GM21576 (cell line): ENCODE data around the gene TDRD7.
A peak's percentile ranks its signal among the peaks of the same experiment; 100 is the strongest.

Experiments used
- ATAC-seq: cut with Tn5 transposase; IDR thresholded peaks from one replicate; pipeline ENCODE4 v1.9.1; 2021; ENCODE audit warnings: mild to moderate bottlenecking, moderate library complexity; ENCODE audit not compliant: unreplicated experiment

TDRD7 gene

GRCh38 chr9:97386733-97387503 is 25.0 kb upstream of the TDRD7 start:
- no peak for ATAC-seq

- no peak for ATAC-seq
These were observed 24.4 kb upstream of the TDRD7 start for GRCh38 chr9:97387504-97387886.

GRCh38 chr9:97387936-97388684 is 23.8 kb upstream of the TDRD7 start:
- ATAC-seq, result no peak

GRCh38 chr9:97388721-97389238 is 23.1 kb upstream of the TDRD7 start:
- ATAC-seq, result peak; percentile 64

GRCh38 chr9:97389249-97389648 is 22.6 kb upstream of the TDRD7 start:
- no peak for ATAC-seq

- ATAC-seq, result no peak
These were observed 21.0 kb upstream of the TDRD7 start for GRCh38 chr9:97390791-97391406.

- no peak for ATAC-seq
These were observed 17.0 kb upstream of the TDRD7 start for GRCh38 chr9:97394881-97395280.

- no peak for ATAC-seq
These were observed 16.2 kb upstream of the TDRD7 start for GRCh38 chr9:97395745-97396144.

- no peak for ATAC-seq
These were observed 15.6 kb upstream of the TDRD7 start for GRCh38 chr9:97396256-97396655.

- peak; percentile 41 for ATAC-seq
These were observed 14.7 kb upstream of the TDRD7 start for GRCh38 chr9:97397220-97397619.

GRCh38 chr9:97398999-97399758 is 12.7 kb upstream of the TDRD7 start:
- no peak for ATAC-seq

GRCh38 chr9:97403746-97404316 is 8.1 kb upstream of the TDRD7 start:
- ATAC-seq, result no peak

GRCh38 chr9:97405551-97405950 is 6.3 kb upstream of the TDRD7 start:
- no peak for ATAC-seq

GRCh38 chr9:97406620-97407177 is 5.2 kb upstream of the TDRD7 start:
- no peak for ATAC-seq

- no peak for ATAC-seq
These were observed 3.3 kb upstream of the TDRD7 start for GRCh38 chr9:97408562-97408961.

- no peak for ATAC-seq
These were observed 482 bp upstream of the TDRD7 start for GRCh38 chr9:97411440-97411788.

- peak; percentile 10 for ATAC-seq
These were observed 910 bp downstream of the TDRD7 start for GRCh38 chr9:97412626-97413385.

GRCh38 chr9:97413462-97413861 is 1.6 kb downstream of the TDRD7 start:
- ATAC-seq, result no peak

GRCh38 chr9:97415146-97415545 is 3.2 kb downstream of the TDRD7 start:
- no peak for ATAC-seq

- ATAC-seq, result no peak
These were observed 7.0 kb downstream of the TDRD7 start for GRCh38 chr9:97418880-97419279.
